Uterus (tissue), 2 donors: ENCODE data around the gene GGTLC3.
"Not testable (repeated sequence)": the region's sequence is repeated elsewhere in the genome, so short reads cannot be mapped to it uniquely, and the experiment has no call there.

Experiments used
- CTCF ChIP-seq, 4 experiments: fragments of 200-600 bp in 2 of 4; fragments of 450-650 bp in 2 of 4; sonication (generic) in 2 of 4; IDR thresholded peaks; one replicate each; pipeline ENCODE4 v1.5.1; 2016 to 2019; ENCODE audit warnings: antibody characterized with exemption in 4 of 4, mild to moderate bottlenecking in 2 of 4, moderate library complexity in 1 of 4
- POLR2A ChIP-seq, 2 donors: fragments of 450-650 bp; IDR thresholded peaks; one replicate each; pipeline ENCODE4 v1.6.1; 2016; ENCODE audit warnings: antibody characterized with exemption in 2 of 2, mild to moderate bottlenecking in 1 of 2, moderate library complexity in 1 of 2

GRCh38 chr22:18549458-18550179 lies 31.7 kb upstream of the GGTLC3 start:
- TF ChIP-seq CTCF, POLR2A (IDR thresholded peaks at IDR 0.05): not testable (repeated sequence)
